Activated naive CD4-positive, alpha-beta T cell treated with anti-CD3 and anti-CD28 coated beads, Interleukin-2, amount 50 U/mL, for 24 hours (primary cell): ENCODE results near the gene KCNMA1.

Experiments
- H3K27ac Mint-ChIP-seq: one replicate; pipeline ENCODE4 v1.8.0; 2021; ENCODE audit warnings: mild to moderate bottlenecking, mixed read lengths
- H3K27me3 Mint-ChIP-seq: one replicate; pipeline ENCODE4 v1.8.0; 2021; ENCODE audit warnings: mixed read lengths
- H3K36me3 Mint-ChIP-seq: one replicate; pipeline ENCODE4 v1.8.0; 2021; ENCODE audit warnings: mixed read lengths
- H3K4me1 Mint-ChIP-seq: one replicate; pipeline ENCODE4 v1.8.0; 2021; ENCODE audit warnings: mixed read lengths
- H3K4me3 Mint-ChIP-seq: one replicate; pipeline ENCODE4 v1.8.0; 2021; ENCODE audit warnings: mild to moderate bottlenecking, mixed read lengths
- H3K9me3 Mint-ChIP-seq: one replicate; pipeline ENCODE4 v1.8.0; 2021; ENCODE audit warnings: mixed read lengths

Gene KCNMA1

DNA sequence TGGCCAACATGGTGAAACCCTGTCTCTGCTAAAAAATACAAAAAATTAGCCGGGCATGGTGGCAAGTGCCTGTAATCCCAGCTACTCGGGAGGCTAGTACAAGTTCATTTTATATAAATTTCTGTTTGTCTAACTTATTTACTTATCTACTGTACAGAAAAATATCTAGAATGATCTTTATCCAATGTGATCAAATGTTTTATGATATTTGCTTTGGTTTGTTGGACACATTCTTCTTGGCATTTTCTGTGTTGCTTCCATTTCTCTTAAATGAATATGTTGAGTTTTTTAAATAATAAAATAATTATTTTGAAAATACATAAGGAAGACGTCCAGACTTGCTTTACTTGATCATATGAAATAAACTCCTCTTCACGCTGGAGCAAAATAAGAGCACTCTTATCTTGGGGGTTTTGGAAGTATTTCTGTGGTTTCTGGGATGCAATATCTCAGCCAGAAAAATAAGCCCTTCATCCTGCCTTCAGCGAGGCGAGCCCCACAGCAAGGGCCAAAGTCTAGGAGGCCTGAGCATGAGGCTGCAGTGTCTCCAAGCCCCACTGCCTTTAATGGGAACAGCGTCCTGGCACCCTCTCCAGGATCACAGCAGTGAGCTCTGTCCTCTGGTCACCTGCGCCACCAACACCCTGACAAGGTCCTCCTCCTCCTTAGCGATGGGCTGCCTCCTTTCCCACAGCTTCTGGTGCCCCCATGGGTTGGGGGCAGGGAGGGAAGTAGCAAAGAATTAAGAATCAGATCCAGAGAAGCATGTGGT is 480.2 kb downstream of the KCNMA1 start:
- Mint-ChIP-seq H3K27ac (no peak overlapping the region), H3K9me3 (no peaks in the 10 kb centered on the region), H3K4me1 (no peaks in the 10 kb centered on the region), H3K27me3 (no peaks in the 10 kb centered on the region), H3K36me3 (no peaks in the 10 kb centered on the region), H3K4me3 (no peak overlapping the region)

DNA sequence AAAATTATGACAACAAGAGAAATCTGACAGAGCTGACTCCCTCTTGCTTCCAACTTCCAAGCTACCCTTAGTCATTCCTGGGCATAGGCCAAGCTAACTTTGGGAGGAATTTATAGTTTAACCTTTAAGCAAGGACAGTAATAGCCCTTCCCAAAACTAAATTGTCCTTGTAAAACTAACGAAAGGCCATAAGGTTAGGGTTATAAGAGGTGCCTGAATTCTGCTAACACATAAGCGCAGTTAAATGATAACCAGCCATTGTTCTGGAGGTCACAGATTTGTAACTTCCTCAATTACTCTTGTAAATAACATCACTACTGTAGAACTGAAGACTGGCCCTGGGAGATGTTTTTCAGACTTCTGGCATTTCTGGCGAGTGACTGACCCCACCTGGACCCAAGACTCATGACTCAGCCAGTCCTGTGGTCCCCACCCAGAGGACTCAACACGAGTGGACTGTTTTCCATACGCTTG is 481.2 kb downstream of the KCNMA1 start:
- no peaks in the 10 kb centered on the region for H3K27me3 Mint-ChIP-seq
- H3K4me3 Mint-ChIP-seq: no peak overlapping the region
- no peaks in the 10 kb centered on the region for H3K4me1 Mint-ChIP-seq
- no peaks in the 10 kb centered on the region for H3K9me3 Mint-ChIP-seq
- no peak overlapping the region for H3K27ac Mint-ChIP-seq
- no peaks in the 10 kb centered on the region for H3K36me3 Mint-ChIP-seq

DNA sequence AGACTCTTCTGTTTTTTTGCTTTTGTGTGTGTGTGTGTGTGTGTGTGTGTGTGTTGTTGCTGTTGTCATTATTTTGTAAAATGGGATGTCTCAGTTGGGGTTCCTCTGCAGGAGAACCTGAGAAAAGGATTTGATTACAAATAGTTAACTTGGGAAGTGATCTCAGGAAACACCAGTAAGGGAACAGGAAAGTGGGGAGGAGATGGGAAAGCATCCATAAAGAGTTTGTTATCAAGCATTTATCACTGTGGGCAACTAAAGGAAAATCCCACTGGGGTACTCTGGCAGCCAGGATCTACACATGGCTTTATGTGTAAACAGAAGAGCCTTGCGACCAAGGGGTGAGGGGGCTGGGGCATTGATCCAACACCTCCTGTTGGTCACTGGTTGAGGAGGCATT is 485.4 kb downstream of the KCNMA1 start:
- H3K4me3 Mint-ChIP-seq: no peak overlapping the region
- H3K36me3 Mint-ChIP-seq: no peaks in the 10 kb centered on the region
- H3K27ac Mint-ChIP-seq: no peak overlapping the region
- H3K4me1 Mint-ChIP-seq: no peaks in the 10 kb centered on the region
- H3K9me3 Mint-ChIP-seq: no peaks in the 10 kb centered on the region
- no peaks in the 10 kb centered on the region for H3K27me3 Mint-ChIP-seq

DNA sequence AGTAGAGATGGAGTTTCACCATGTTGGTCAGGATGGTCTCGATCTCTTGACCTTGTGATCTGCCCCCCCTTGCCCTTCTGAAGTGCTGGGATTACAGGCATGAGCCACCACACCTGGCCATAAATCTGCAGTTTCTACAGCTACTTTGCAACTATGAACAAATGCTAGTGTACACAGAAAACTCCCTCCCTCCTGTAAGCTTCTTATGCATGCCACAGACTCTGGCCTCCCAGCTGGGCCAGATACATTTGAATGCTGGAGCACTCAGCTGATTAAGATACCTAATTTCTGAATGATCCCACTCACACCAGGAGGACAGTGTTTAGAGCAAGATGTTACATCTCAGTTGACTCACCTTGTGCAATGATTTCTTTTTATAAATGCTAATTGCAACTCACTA is 486.2 kb downstream of the KCNMA1 start:
- no peaks in the 10 kb centered on the region for H3K9me3 Mint-ChIP-seq
- no peaks in the 10 kb centered on the region for H3K27me3 Mint-ChIP-seq
- no peaks in the 10 kb centered on the region for H3K4me1 Mint-ChIP-seq
- no peaks in the 10 kb centered on the region for H3K36me3 Mint-ChIP-seq
- H3K27ac Mint-ChIP-seq: no peak overlapping the region
- no peak overlapping the region for H3K4me3 Mint-ChIP-seq

DNA sequence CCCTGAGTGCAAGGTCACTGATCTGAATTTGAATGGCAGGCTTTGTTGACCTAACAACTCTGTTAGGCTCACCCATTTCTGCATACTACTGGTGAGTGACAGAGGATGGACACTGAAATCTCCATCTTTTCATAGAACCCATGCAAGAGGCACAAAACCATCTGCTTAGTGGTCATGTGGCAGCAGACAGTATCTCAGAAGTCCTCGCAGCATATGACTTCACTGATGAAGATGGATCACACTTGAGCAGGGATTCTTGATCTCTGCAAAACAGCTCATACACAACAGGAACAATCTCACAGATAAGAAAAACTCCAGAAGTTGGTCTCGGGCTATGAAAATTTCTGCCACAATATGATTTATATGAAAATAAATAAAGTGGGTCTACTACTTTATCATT is 487.9 kb downstream of the KCNMA1 start:
- Mint-ChIP-seq H3K4me3 (no peak overlapping the region), H3K36me3 (no peaks in the 10 kb centered on the region), H3K4me1 (no peaks in the 10 kb centered on the region), H3K27ac (no peak overlapping the region), H3K9me3 (no peaks in the 10 kb centered on the region), H3K27me3 (no peaks in the 10 kb centered on the region)

DNA sequence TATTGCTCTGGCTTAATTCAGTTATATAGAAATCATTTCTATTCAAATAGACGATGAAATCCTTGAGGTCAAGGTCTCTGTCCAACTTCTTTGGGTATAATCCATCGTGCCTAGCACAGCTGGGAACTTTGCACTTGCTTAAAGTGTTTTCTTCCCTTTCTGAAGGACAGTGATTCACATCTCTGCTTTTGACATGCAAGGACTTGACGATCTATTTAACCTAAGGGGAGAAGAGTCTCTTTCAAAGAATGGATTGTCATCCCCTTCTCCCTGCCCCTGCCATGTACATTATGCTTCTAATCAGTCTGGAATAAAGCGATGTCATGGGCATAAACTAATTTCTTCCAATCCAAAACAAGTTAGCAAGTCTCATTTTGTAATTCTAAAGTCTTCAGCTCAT is 488.6 kb downstream of the KCNMA1 start:
- Mint-ChIP-seq H3K36me3 (no peaks in the 10 kb centered on the region), H3K27me3 (no peaks in the 10 kb centered on the region), H3K9me3 (no peaks in the 10 kb centered on the region), H3K27ac (no peak overlapping the region), H3K4me3 (no peak overlapping the region), H3K4me1 (no peaks in the 10 kb centered on the region)

DNA sequence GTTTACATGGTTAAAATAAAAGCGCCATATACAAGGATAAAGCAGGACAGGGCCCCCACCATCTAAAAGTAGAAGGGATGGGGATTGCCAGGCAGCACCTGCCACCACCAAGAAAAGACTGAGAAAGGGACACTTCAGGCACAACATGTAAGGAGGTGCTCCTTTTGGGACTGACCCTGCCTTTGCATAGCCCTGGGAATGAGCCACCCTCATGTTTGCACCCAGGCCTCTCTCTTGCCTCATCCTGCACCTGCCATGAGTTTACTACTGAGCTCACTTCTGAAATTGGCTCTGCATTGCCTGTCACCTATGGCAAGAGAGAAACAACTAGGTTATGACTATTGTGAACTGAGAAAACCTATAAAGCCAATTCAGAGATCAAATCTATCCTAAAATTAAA is 489.7 kb downstream of the KCNMA1 start:
- H3K27me3 Mint-ChIP-seq: no peaks in the 10 kb centered on the region
- no peaks in the 10 kb centered on the region for H3K9me3 Mint-ChIP-seq

DNA sequence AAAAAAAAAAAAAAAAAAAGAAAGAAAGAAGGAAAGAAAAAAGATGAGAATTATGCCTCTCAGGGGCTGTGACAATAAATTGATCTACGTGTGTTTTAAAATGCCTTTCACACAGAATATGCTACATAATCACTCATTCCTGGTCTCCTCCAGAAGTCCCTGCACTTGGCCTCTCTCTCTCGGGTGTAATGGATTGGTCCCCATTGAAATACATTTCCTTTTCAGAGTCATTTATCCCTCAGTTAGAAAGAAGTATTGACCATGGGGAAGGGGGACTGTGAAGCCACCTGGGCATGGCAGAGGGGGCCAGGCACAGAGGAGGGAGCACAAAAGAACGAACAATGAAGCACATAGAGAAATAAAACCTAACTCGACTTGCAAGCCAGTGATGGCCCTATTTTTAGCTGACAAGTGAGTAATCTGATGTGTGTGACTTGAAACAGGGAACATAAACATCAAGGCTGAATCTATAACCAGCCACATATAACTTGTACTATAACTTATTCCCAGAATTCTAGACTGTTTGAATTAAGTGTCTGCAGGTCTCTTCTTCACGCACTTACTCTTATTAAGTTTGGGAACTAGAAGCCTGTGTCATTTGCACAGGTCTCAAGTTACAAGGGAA is 490.8 kb downstream of the KCNMA1 start:
- H3K27ac Mint-ChIP-seq: no peak overlapping the region
- no peaks in the 10 kb centered on the region for H3K27me3 Mint-ChIP-seq
- no peaks in the 10 kb centered on the region for H3K4me1 Mint-ChIP-seq
- H3K9me3 Mint-ChIP-seq: no peaks in the 10 kb centered on the region
- H3K4me3 Mint-ChIP-seq: no peak overlapping the region
- H3K36me3 Mint-ChIP-seq: no peaks in the 10 kb centered on the region

More for the DNA sequence above, 489.7 kb downstream of the KCNMA1 start:
- H3K27ac Mint-ChIP-seq: no peak overlapping the region
- no peaks in the 10 kb centered on the region for H3K36me3 Mint-ChIP-seq
- no peak overlapping the region for H3K4me3 Mint-ChIP-seq
- H3K4me1 Mint-ChIP-seq: no peaks in the 10 kb centered on the region

DNA sequence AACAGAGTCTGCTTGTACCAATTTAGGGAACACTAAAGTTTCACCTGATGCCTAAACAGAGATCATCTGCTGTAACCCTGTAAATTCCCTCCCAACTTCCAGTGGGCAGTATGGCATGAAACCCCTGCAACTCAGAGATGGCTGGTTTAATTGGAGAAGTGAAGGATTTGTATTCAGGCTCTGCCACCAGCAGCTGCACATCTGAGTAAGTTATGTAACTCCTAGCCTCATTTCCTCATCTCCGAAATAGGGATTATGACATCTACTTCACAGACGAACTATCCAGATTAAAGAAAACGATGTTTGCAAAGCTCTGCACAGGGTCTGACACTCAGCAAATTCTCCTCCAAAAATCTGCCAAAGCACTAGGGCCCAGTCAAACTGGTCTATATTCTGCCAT is 493.0 kb downstream of the KCNMA1 start:
- Mint-ChIP-seq H3K36me3 (no peaks in the 10 kb centered on the region), H3K4me1 (no peaks in the 10 kb centered on the region), H3K9me3 (no peaks in the 10 kb centered on the region), H3K27me3 (peaks cover 5% of the 10 kb centered on the region), H3K27ac (no peak overlapping the region), H3K4me3 (no peak overlapping the region)

DNA sequence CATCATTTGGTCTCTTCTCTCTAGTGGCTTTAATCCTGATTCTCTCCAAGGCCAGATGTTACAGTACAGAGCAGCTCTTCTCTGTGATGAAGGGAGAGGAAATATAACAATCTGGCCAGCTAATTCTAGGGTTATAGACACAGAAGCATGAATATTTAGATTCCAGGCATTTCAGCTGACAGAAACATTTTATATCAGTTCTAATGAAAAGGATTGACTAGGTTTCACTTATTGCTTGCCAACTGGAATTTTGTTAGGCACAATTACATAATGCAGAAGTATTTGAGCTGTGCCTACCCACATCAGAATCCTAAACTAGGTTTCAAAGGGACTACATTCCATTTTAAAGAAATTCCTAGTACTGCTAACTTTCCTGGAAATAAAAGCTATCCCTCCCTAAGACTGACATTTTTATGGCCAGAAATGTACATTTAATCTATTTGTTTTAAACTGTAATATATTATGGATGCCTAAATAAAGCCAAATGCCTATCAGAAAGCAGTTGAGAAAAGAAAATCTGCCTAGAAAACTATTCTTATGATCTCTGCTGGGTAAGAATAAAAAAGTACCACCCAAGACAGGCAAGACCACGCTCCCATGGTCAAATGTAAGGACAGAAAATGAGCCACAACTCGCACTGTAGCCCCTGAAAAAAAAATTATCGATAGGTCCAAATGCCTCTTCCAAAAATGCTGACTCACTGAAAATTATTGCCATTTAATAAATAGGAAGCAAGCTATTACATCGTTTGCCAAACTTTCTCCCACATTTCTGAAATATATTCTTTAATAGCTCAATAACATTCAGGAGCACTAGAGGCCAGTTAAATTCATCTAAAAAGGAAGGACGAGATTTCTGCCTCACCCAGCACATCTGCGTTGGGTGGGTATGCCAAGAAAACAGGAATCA is 498.1 kb downstream of the KCNMA1 start:
- no peaks in the 10 kb centered on the region for H3K4me1 Mint-ChIP-seq
- no peaks in the 10 kb centered on the region for H3K9me3 Mint-ChIP-seq
- H3K36me3 Mint-ChIP-seq: no peaks in the 10 kb centered on the region
- H3K27me3 Mint-ChIP-seq: peaks cover 5% of the 10 kb centered on the region
- no peak overlapping the region for H3K4me3 Mint-ChIP-seq
- no peak overlapping the region for H3K27ac Mint-ChIP-seq

DNA sequence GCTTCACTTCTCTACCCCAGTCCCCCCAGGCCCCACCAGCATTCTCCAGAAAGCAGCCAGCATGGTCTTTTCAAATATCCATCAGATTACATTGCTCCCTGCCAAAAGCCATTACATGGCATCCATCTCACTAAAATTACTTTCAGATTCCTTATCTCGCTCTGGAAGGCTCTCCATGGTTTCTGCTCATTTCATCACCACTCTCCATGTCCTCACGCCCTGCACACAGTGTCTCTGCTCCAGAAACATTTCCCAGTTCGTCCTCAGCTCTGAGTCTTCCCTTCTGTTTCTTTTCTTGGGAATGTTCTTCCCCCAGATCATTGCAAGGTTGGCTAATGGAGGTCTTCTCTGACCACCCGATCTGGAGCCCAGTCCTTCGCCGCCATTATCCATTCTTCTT is 499.1 kb downstream of the KCNMA1 start:
- Mint-ChIP-seq H3K4me1 (no peaks in the 10 kb centered on the region), H3K9me3 (no peaks in the 10 kb centered on the region), H3K27ac (no peak overlapping the region), H3K36me3 (no peaks in the 10 kb centered on the region), H3K27me3 (peaks cover 5% of the 10 kb centered on the region), H3K4me3 (no peak overlapping the region)

DNA sequence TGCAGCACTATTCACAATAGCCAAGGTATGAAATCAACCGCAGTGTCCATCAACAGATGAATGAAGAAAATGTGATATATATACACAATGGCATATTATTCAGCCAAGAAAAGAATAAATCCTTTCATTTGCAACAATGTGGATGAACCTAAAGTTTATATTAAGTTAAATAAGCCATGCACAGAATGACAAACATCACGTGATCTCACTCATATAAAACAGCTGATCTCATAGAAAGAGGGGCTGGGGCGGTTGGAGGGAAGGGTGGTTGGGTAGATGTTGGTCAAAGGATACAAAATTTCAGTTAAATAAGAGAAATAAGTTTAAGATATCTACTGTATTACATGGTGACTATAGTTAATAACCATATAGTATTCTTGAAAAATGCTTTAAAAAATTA is 502.1 kb downstream of the KCNMA1 start:
- peaks cover under 1% of the 10 kb centered on the region for H3K27me3 Mint-ChIP-seq
- H3K27ac Mint-ChIP-seq: no peak overlapping the region
- H3K9me3 Mint-ChIP-seq: no peaks in the 10 kb centered on the region
- H3K4me1 Mint-ChIP-seq: no peaks in the 10 kb centered on the region
- H3K4me3 Mint-ChIP-seq: no peak overlapping the region
- no peaks in the 10 kb centered on the region for H3K36me3 Mint-ChIP-seq

DNA sequence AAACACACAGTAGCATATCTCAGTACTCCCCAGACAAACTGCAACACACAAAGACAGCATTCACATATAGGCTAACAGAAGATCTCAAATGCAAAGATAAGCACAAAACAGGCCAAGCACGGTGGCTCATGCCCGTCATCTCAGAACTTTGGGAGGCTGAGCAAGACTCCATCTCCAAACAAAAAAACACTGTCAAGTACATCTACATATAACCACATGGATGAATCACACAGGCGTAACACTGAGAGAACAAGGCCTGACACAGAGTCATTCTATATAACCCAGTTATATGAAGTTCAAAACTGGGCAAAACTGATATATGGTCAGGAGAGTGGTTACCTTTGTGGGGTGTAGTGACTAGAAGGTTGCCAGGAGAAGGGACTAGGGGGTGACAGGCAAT is 506.4 kb downstream of the KCNMA1 start:
- Mint-ChIP-seq H3K9me3 (no peaks in the 10 kb centered on the region), H3K27ac (no peak overlapping the region), H3K27me3 (peaks cover 2% of the 10 kb centered on the region), H3K4me1 (no peaks in the 10 kb centered on the region), H3K36me3 (no peaks in the 10 kb centered on the region), H3K4me3 (no peak overlapping the region)

DNA sequence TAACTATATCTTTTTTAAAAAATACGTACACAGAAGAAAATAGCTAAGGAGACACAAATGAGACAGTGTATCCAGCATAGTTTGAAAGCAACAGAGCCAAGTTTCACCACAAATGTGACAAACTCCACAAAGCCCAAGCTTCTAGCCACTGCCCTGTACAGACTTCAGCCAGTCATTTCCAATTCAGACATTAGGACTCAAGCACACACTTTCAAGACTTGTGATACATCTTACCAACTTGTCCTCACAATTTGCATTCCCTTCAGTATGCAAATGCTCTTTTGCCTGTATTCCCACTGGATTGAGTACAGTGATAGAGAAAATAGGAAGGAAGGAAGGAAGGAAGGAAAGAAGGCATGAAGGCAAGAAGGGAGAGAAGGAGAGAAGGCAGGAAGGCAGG is 510.4 kb downstream of the KCNMA1 start:
- Mint-ChIP-seq H3K4me3 (no peak overlapping the region), H3K27me3 (peaks cover 4% of the 10 kb centered on the region), H3K9me3 (no peaks in the 10 kb centered on the region), H3K4me1 (no peaks in the 10 kb centered on the region), H3K27ac (no peak overlapping the region), H3K36me3 (no peaks in the 10 kb centered on the region)

DNA sequence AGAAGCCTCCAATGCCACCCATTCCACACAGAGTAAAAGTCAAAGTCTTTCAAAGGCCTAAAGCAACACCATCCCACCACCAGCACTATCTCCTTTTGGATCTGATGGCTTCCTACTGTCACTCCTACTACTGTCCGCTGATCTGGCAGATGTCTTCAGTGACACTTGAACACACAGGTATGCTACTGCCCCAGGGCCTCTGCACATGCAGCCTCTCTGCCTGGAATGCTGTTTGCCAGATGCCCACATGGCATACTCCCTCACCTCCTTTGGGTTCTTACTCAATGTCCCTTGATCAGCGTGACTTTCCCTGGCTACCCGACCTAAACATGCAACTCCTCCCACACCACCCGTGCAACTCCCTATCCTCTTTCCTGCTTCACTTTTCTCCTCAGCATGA is 512.4 kb downstream of the KCNMA1 start:
- no peaks in the 10 kb centered on the region for H3K9me3 Mint-ChIP-seq
- no peaks in the 10 kb centered on the region for H3K36me3 Mint-ChIP-seq
- H3K4me3 Mint-ChIP-seq: no peak overlapping the region
- peaks cover 4% of the 10 kb centered on the region for H3K27me3 Mint-ChIP-seq
- H3K4me1 Mint-ChIP-seq: no peaks in the 10 kb centered on the region
- no peak overlapping the region for H3K27ac Mint-ChIP-seq

DNA sequence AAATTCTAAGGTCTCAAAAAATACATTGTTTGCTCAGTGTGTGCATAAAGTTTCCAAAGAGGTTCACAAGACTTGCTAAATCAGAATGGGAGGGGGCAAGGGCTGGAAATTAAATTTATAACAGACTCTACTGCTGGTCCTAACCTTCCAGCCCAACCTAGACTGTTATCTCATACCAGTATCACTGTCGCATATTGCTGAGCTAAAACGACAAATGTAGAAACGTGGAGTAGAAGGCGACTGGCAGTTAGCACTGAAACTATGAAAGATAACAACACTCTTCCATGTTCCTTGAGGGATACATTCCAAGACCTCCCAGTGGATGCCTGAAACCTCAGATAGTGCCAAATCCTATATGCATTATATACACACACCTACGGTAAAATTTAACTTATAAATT is 514.3 kb downstream of the KCNMA1 start:
- Mint-ChIP-seq H3K9me3 (no peaks in the 10 kb centered on the region), H3K4me3 (no peak overlapping the region), H3K27me3 (peaks cover 4% of the 10 kb centered on the region), H3K36me3 (no peaks in the 10 kb centered on the region), H3K4me1 (no peaks in the 10 kb centered on the region), H3K27ac (no peak overlapping the region)
